CMK (cell line): Measurements from ENCODE around the gene LSM10.

ENCODE experiments used
- DNase-seq: peaks from one replicate; pipeline ENCODE4 v3.0.0-alpha.2; 2010; ENCODE audit warnings: low read depth

LSM10 gene

GRCh38 chr1:36383240-36383639 is 14.5 kb downstream of the LSM10 start:
- DNase-seq, result no peak

- no peak for DNase-seq
These were observed 15.0 kb downstream of the LSM10 start for GRCh38 chr1:36382669-36383068.

- DNase-seq, result no peak
These were observed 15.5 kb downstream of the LSM10 start for GRCh38 chr1:36382231-36382630.

GRCh38 chr1:36381405-36381804 is 16.3 kb downstream of the LSM10 start:
- DNase-seq, result no peak

GRCh38 chr1:36380782-36381181 is 16.9 kb downstream of the LSM10 start:
- DNase-seq, result no peak

DNA sequence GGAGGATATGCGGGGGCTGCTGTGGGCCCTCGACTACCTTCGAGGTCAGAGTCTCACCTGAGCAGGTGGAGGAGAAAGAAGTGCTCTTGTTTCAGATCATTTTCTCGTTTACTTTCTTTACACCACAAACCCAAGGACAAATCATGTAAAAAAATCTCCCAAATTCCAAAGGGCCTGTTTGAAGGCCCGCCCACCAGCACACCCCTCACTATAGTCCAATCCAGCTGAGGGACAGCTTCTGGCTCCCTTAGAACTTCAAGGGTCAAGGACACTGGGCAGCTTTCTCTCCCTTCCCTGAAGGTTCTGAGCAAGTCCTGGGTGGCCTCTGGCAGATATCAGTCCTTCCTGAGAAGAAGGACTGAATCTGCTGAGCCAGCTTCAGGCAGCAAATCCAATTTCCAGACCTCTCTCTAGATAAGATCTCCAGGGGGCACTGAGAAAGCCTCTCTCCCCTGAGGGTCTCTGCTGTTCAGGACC is 17.5 kb downstream of the LSM10 start:
- DNase-seq, result no peak

DNA sequence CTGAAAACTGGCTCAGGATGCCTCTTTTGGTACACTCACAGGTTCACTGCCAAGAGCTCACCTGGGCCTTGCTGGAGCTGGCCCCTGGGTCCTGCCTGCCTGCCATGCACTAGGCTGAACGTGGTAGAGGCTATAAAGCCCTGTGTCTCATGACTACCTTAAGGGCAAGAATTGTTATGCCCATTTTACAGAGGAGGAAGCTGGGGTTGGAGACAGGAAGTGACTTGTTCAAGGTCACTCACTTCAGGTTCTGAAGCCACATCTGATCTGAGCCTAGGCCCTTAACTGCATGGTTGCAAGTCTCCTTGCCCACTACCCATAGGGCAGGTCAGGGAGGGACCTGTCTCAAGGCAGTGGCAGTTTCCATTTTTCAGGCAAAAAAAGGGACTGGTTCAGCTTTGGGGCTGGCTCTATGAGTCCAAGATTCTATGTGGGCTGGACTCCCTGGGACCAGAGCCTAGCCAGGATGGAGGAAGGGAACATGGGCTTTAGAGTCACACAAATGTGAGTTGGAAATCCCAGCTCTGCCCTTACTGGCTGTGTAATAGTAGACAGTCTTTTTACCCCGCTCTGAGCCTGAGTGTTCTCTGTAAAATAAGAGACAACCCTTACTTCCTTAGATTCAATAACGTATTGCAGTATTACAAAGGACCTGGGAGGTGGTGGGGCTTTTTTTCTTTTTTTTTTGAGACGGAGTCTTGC is 19.8 kb downstream of the LSM10 start:
- no peak for DNase-seq

DNA sequence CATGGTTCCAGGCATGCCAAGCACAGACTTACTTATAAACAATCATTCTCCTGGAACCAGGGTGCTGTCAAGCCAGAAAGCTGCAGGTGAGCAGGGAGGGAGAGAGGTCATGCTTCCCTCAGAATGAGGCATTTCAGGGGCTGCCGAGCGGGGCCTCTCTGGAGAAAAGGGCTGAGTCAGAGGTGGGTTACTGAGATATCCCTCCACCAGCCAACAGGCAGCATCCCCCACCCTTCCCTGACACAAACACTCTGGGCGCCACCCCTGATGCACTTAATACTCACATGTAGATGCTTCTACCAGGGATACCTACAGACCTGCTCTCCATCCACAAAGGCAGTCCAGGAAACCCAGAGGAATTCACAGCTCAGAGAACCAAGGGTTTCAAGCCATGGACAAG is 25.1 kb downstream of the LSM10 start:
- DNase-seq, result no peak

DNA sequence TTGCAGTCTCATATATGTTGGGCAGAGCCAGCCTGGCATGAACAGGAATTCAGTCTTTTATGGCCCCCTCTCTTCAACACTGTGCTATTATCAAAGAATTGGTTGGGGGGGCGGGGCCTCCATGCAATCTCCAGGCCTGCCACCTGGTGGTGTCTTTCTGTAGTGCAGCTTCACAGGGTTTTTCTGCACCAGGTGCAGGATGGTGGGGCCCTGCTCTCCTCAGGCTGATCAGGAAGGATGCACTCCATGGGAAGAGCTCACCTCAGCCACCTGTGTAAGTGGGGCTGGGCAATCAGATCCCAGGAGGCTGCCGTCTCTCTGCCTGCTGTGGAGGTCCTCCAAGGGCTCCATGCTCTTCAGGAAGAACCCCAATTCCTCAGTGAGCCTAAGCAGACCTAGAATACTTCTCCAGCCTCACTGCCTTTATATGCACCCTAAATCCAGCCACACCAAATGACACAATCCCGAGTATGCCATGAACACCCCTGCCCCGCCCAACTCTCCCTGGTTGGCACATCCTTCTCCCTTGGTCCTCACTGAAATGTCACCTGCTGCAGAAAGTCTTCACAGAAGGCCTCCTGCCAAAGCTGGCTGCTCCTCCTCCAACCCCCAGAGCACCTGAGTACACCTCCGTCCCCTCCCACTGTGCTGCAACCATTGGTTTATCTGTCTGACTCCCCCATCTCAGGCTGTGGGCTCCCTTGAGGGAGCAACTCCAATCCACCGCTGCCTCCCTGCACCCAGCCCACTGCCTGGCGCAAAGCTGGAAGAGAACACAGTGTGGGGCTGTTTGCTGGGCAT is 28.4 kb downstream of the LSM10 start:
- DNase-seq, result no peak

- DNase-seq, result no peak
These were observed 29.9 kb downstream of the LSM10 start for GRCh38 chr1:36367798-36368197.

DNA sequence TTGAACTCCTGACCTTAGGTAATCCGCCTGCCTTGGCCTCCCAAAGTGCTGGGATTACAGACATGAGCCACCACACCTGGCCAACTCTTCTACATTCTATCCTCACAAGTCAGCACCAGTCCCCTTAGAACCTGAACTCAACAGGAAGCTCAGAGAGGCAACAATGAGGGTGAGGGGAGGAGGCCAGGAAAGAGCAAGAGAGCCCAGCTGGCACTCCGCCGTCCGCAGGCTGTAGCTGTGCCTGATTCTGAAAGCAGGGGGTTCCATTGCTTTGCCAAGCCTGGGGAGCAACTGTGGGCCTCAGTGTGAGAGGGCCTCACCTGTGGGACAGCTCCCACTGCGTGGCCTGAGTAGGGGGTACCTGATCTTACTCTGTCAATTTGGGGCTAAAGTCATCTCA is 30.6 kb downstream of the LSM10 start:
- no peak for DNase-seq

GRCh38 chr1:36366091-36366661 is 31.5 kb downstream of the LSM10 start:
- no peak for DNase-seq

GRCh38 chr1:36365381-36365780 is 32.3 kb downstream of the LSM10 start:
- no peak for DNase-seq

GRCh38 chr1:36359911-36360550 is 37.7 kb downstream of the LSM10 start:
- no peak for DNase-seq

GRCh38 chr1:36359383-36359782 is 38.3 kb downstream of the LSM10 start:
- no peak for DNase-seq

- DNase-seq, result no peak
These were observed 39.1 kb downstream of the LSM10 start for GRCh38 chr1:36358514-36359084.

DNA sequence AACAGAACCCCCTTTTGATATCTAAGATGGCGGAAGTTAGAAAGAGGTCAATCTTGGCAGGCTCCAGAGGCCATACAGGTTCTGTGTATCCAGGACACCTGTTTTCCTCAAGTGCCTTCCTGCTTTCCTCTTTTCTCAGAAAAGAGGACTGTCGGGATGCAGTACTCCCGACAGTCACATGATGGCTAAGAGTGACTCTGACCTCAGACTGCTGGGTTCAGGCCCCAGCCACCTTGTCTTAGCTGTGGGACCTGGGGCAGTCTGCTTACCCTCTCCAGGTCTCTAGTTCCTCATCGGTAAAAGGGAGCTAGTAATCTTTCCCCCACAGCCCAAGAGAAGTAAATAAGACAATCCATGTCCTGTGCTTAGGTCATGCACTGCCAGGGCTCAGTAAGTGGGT is 41.9 kb downstream of the LSM10 start:
- DNase-seq, result no peak

- no peak for DNase-seq
These were observed 43.2 kb downstream of the LSM10 start for GRCh38 chr1:36354486-36354885.

GRCh38 chr1:36352910-36353878 is 44.5 kb downstream of the LSM10 start:
- no peak for DNase-seq

DNA sequence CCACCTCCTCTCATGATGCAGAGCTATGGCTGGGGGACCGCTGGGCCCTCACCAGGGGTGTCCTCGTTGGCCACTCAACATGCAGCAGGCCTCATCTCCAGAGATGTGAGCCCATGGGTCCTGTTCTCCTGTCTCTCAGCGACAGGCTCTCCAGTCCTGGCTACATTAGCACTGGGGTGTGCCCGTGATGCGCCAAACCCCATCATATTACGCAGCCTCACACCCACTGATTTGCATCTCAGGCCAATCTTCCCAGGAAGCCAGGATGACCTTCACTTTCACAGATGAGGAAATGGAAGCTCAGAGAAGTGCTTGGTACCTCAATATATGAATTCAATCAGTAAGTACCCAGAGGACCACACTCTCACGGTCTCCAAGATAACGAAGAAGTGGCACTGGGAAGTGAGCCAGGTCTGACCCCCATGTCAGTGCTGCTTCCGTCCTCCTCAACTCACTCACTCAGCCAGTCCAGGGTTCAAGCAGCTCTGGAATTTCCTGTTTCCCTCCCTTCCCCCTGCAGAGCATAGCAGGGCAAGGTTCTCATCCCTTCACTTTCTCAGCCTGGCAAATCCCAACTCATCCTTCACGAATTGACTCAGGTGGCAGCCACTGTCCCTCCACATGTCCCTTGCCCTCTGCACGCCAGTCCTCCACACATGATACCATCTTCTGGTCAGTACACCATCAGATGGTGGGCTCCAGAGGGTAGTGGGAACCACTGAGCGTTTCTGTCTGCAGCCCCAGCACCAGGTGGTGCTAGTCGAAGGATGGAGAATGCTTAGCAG is 45.4 kb downstream of the LSM10 start:
- no peak for DNase-seq
